PC-3 (cell line): Measurements from ENCODE around the gene GSN. TPM values are rescaled to one million over a fixed set of nuclear protein-coding genes. Genes with fewer than 3 reads are reported as not detected.

Source experiments
- ATAC-seq: fragments of 200-7000 bp; cut with Tn5 transposase; 2 replicates; pipeline ENCODE4 v1.9.1; 2020; ENCODE audit warnings: mild to moderate bottlenecking, moderate library complexity
- BruUV-seq: library from RNA; stranded (reverse); fragments of 400-500 nt; replicated peaks from 2 replicates; lab custom pipeline; 2021; lab: Mats Ljungman, UMichigan
- CTCF ChIA-PET: fragments of 300-600 bp; sonication (Branson Sonifier 250); formaldehyde crosslinking; loops from one replicate; lab custom pipeline; 2022; ENCODE audit warnings: antibody characterized with exemption; lab: Charles Lee
- POLR2A ChIA-PET: fragments of 300-600 bp; sonication (Branson Sonifier 250); formaldehyde crosslinking; loops from one replicate; lab custom pipeline; 2022; ENCODE audit warnings: antibody characterized with exemption; ENCODE audit not compliant: unreplicated experiment; lab: Charles Lee
- DNase-seq: peaks from one replicate; pipeline ENCODE4 v3.0.0-alpha.2; 2015
- H2AFZ ChIP-seq: fragments of 300-600 bp; sonication (generic); 2 replicates; pipeline ENCODE4 v1.6.0; 2016; ENCODE audit warnings: antibody characterized with exemption, low read length
- H3F3A ChIP-seq: fragments of 300-600 bp; sonication (generic); one replicate; pipeline ENCODE4 v1.6.0; 2017; ENCODE audit warnings: antibody characterized with exemption, low read length, control low read depth, mild to moderate bottlenecking; ENCODE audit not compliant: unreplicated experiment
- H3K27ac ChIP-seq: fragments of 300-600 bp; sonication (generic); 2 replicates; pipeline ENCODE4 v1.5.1; 2016; ENCODE audit warnings: mild to moderate bottlenecking, low read length
- H3K27me3 ChIP-seq: fragments of 300-600 bp; sonication (generic); 2 replicates; pipeline ENCODE4 v1.6.1; 2016; ENCODE audit warnings: low read length, mixed read lengths
- H3K36me3 ChIP-seq: fragments of 300-600 bp; sonication (generic); 2 replicates; pipeline ENCODE4 v1.6.1; 2016; ENCODE audit warnings: low read depth, mixed run types, low read length, mixed read lengths
- H3K4me1 ChIP-seq: fragments of 300-600 bp; sonication (generic); 2 replicates; pipeline ENCODE4 v1.5.1; 2016; ENCODE audit warnings: low read length; ENCODE audit not compliant: insufficient read depth
- H3K4me2 ChIP-seq: fragments of 300-600 bp; sonication (generic); 2 replicates; pipeline ENCODE4 v1.6.0; 2016; ENCODE audit warnings: low read length
- H3K4me3 ChIP-seq: fragments of 300-600 bp; sonication (generic); 2 replicates; pipeline ENCODE4 v1.5.1; 2016; ENCODE audit warnings: mild to moderate bottlenecking, low read length, mixed read lengths
- H3K79me2 ChIP-seq: fragments of 300-600 bp; sonication (generic); 2 replicates; pipeline ENCODE4 v1.6.1; 2017; ENCODE audit warnings: low read length, mixed read lengths
- H3K9ac ChIP-seq: fragments of 300-600 bp; sonication (generic); 2 replicates; pipeline ENCODE4 v1.6.0; 2016; ENCODE audit warnings: mild to moderate bottlenecking, low read length
- H3K9me2 ChIP-seq: fragments of 300-600 bp; sonication (generic); replicated peaks from 2 replicates; pipeline ENCODE4 v1.6.1; 2016; ENCODE audit warnings: mixed run types, low read length, mixed read lengths
- H3K9me3 ChIP-seq: fragments of 300-600 bp; sonication (generic); 2 replicates; pipeline ENCODE4 v1.6.1; 2016; ENCODE audit warnings: low read length, mixed read lengths
- H4K20me1 ChIP-seq: fragments of 300-600 bp; sonication (generic); 2 replicates; pipeline ENCODE4 v1.6.1; 2016; ENCODE audit warnings: low read length, mixed read lengths
- CTCF ChIP-seq: fragments of 300-600 bp; sonication (generic); conservative IDR thresholded peaks from 2 replicates; pipeline ENCODE4 v1.5.1; 2017; ENCODE audit warnings: antibody characterized with exemption, low read depth, mild to moderate bottlenecking, low read length
- EZH2 ChIP-seq: fragments of 300-600 bp; sonication (generic); IDR thresholded peaks from one replicate; pipeline ENCODE4 v1.6.1; 2017; ENCODE audit warnings: antibody characterized with exemption, mild to moderate bottlenecking, low read length; ENCODE audit not compliant: unreplicated experiment
- EZH2phosphoT487 ChIP-seq: fragments of 300-600 bp; sonication (generic); IDR thresholded peaks from 2 replicates; pipeline ENCODE4 v1.6.1; 2018; ENCODE audit warnings: mild to moderate bottlenecking, antibody characterized with exemption, low read length, borderline replicate concordance
- intact Hi-C: fragments of 100-400 bp; cut with micrococcal nuclease; formaldehyde crosslinking; loops from 2 replicates; pipeline ENCODE4 v1.9.0; 2023
- total RNA-seq: library from RNA; depleted of rRNA; stranded (reverse); fragments of >200 nt; gene quantifications from 2 replicates; pipeline ENCODE4 v1.2.3, GENCODE V29; 2014

The GSN gene
- total RNA-seq, 1 experiment from 2014 or later, result 36.5 TPM

GRCh38 chr9:121272401-121272948, 4.5 kb downstream of the GSN start:
- H3K9me3 ChIP-seq, result no peaks in the 10 kb centered on the region
- no peaks in the 10 kb centered on the region for H3F3A ChIP-seq
- TF ChIP-seq EZH2 (no peak), EZH2phosphoT487 (no peak), CTCF (no peak)
- no peak overlapping the region for H2AFZ ChIP-seq
- H3K79me2 ChIP-seq, result no peaks in the 10 kb centered on the region
- intact Hi-C loops, result no loop called here
- H4K20me1 ChIP-seq, result no peaks in the 10 kb centered on the region
- BruUV-seq, result no TSS peak
- H3K36me3 ChIP-seq, result no peaks in the 10 kb centered on the region
- no peak overlapping the region for H3K4me2 ChIP-seq
- no peak overlapping the region for H3K4me3 ChIP-seq
- H3K4me1 ChIP-seq, result peaks cover 43% of the 10 kb centered on the region
- no peaks in the 10 kb centered on the region for H3K27me3 ChIP-seq
- H3K9me2 ChIP-seq, result no peaks in the 10 kb centered on the region
- ATAC-seq (no peak), DNase-seq (no peak)
- no peak overlapping the region for H3K27ac ChIP-seq
- no peak overlapping the region for H3K9ac ChIP-seq
- CTCF ChIA-PET, result no interaction called here
- POLR2A ChIA-PET, result no interaction called here

GRCh38 chr9:121273064-121273775, 5.3 kb downstream of the GSN start:
- ATAC-seq (peak; percentile 14), DNase-seq (no peak)
- H3K9me2 ChIP-seq, result no peaks in the 10 kb centered on the region
- H3K4me3 ChIP-seq, result no peak overlapping the region
- no peak overlapping the region for H3K27ac ChIP-seq
- no TSS peak for BruUV-seq
- H3K9ac ChIP-seq, result no peak overlapping the region
- intact Hi-C loops, result no loop called here
- H3K36me3 ChIP-seq, result no peaks in the 10 kb centered on the region
- ChIA-PET CTCF (no interaction called here), POLR2A (interaction anchor here (0.7 kb wide), 1 partner anchor 304 kb away, joined by 3 read pairs; no protein-coding TSS in a partner anchor)
- H3K9me3 ChIP-seq, result no peaks in the 10 kb centered on the region
- no peaks in the 10 kb centered on the region for H3F3A ChIP-seq
- no peaks in the 10 kb centered on the region for H4K20me1 ChIP-seq
- no peaks in the 10 kb centered on the region for H3K27me3 ChIP-seq
- TF ChIP-seq EZH2phosphoT487, result no peak
- no peak for TF ChIP-seq EZH2
- TF ChIP-seq CTCF, result no peak
- H3K4me2 ChIP-seq, result no peak overlapping the region
- H2AFZ ChIP-seq, result no peak overlapping the region
- H3K4me1 ChIP-seq, result peaks cover 50% of the 10 kb centered on the region
- no peaks in the 10 kb centered on the region for H3K79me2 ChIP-seq

DNA sequence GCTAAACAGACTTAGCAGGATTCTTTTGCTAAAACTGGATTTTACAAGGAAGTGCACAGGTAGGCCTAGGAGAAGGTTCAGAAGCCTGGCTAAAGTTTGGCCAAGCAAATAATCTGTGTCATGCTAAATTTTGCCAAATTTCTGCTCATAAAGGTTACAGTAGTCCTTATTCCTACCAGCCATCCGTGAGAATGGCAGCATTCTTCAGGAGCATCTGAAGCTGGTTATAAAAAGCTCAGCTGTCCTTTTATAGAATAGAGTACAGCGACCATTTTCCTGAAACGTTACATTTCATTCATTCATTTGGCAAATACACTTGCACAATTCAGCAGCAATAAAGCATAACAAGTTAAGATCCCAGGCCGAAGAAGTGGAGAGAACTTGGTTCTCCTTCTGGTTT, 6.9 kb downstream of the GSN start:
- H3K4me2 ChIP-seq, result no peak overlapping the region
- DNase-seq (no peak), ATAC-seq (no peak)
- TF ChIP-seq EZH2 (no peak), EZH2phosphoT487 (no peak), CTCF (no peak)
- no peaks in the 10 kb centered on the region for H3K9me2 ChIP-seq
- no peaks in the 10 kb centered on the region for H3K79me2 ChIP-seq
- no peaks in the 10 kb centered on the region for H4K20me1 ChIP-seq
- ChIA-PET CTCF (no interaction called here), POLR2A (no interaction called here)
- no peaks in the 10 kb centered on the region for H3K9me3 ChIP-seq
- H2AFZ ChIP-seq, result no peak overlapping the region
- no peak overlapping the region for H3K27ac ChIP-seq
- H3K4me3 ChIP-seq, result no peak overlapping the region
- no peaks in the 10 kb centered on the region for H3F3A ChIP-seq
- no peaks in the 10 kb centered on the region for H3K27me3 ChIP-seq
- H3K9ac ChIP-seq, result no peak overlapping the region
- peaks cover 48% of the 10 kb centered on the region for H3K4me1 ChIP-seq
- H3K36me3 ChIP-seq, result no peaks in the 10 kb centered on the region
- BruUV-seq, result no TSS peak
- intact Hi-C loops, result no loop called here
